Calu3 (cell line): ENCODE data around the gene MYH15. TPM values are rescaled to one million over a fixed set of nuclear protein-coding genes. Genes with fewer than 3 reads are reported as not detected.

Experiments used
- BruUV-seq: library from RNA; stranded (reverse); fragments of 400-500 nt; replicated peaks from 2 replicates; lab custom pipeline; 2021; lab: Mats Ljungman, UMichigan
- CTCF ChIA-PET: fragments of 300-600 bp; sonication (Branson Sonifier 250); formaldehyde crosslinking; loops from one replicate; lab custom pipeline; 2022; ENCODE audit warnings: antibody characterized with exemption; lab: Charles Lee
- DNase-seq: peaks from one replicate; pipeline ENCODE4 v3.0.0; 2022
- H3K27ac Mint-ChIP-seq: one replicate; pipeline ENCODE4 v1.8.0; 2022; ENCODE audit warnings: mixed read lengths; ENCODE audit not compliant: unreplicated experiment
- H3K27me3 Mint-ChIP-seq: one replicate; pipeline ENCODE4 v1.8.0; 2022; ENCODE audit warnings: mixed read lengths; ENCODE audit not compliant: unreplicated experiment
- H3K36me3 Mint-ChIP-seq: one replicate; pipeline ENCODE4 v1.8.0; 2022; ENCODE audit warnings: mild to moderate bottlenecking, moderate library complexity, mixed read lengths; ENCODE audit not compliant: insufficient read depth, unreplicated experiment
- H3K4me1 Mint-ChIP-seq: one replicate; pipeline ENCODE4 v1.8.0; 2022; ENCODE audit warnings: mild to moderate bottlenecking, low read depth, mixed read lengths; ENCODE audit not compliant: unreplicated experiment
- H3K4me3 Mint-ChIP-seq: one replicate; pipeline ENCODE4 v1.8.0; 2022; ENCODE audit warnings: mild to moderate bottlenecking, low read depth, moderate library complexity, mixed read lengths; ENCODE audit not compliant: unreplicated experiment
- H3K9me3 Mint-ChIP-seq: one replicate; pipeline ENCODE4 v1.8.0; 2022; ENCODE audit warnings: low read depth, mixed read lengths; ENCODE audit not compliant: unreplicated experiment
- CTCF ChIP-seq: fragments of 200-600 bp; IDR thresholded peaks from one replicate; pipeline ENCODE4 v1.8.0; 2022; ENCODE audit warnings: antibody characterized with exemption; ENCODE audit not compliant: unreplicated experiment
- intact Hi-C: fragments of 100-400 bp; cut with micrococcal nuclease; formaldehyde crosslinking; loops from one replicate; pipeline ENCODE4 v1.10.0; 2022; ENCODE audit not compliant: unreplicated experiment
- total RNA-seq: library from RNA; stranded (reverse); gene quantifications from 2 replicates; pipeline ENCODE4 v1.2.3, GENCODE V29; 2022

MYH15 gene
- total RNA-seq, 1 experiment from 2014 or later, result 0.35 TPM

GRCh38 chr3:108393128-108393900 is 117.1 kb downstream of the MYH15 start:
- Mint-ChIP-seq H3K4me3 (no peak overlapping the region), H3K27ac (no peak overlapping the region), H3K4me1 (peaks cover 9% of the 10 kb centered on the region), H3K27me3 (no peaks in the 10 kb centered on the region), H3K9me3 (no peaks in the 10 kb centered on the region), H3K36me3 (no peaks in the 10 kb centered on the region)
- DNase-seq, result no peak
- intact Hi-C loops, result no loop called here
- BruUV-seq, result no TSS peak
- CTCF ChIA-PET, result no interaction called here
- TF ChIP-seq CTCF, result no peak

GRCh38 chr3:108391917-108392593 is 118.3 kb downstream of the MYH15 start:
- H3K36me3 Mint-ChIP-seq, result no peaks in the 10 kb centered on the region
- no peak overlapping the region for H3K4me3 Mint-ChIP-seq
- peaks cover 9% of the 10 kb centered on the region for H3K4me1 Mint-ChIP-seq
- H3K27me3 Mint-ChIP-seq, result no peaks in the 10 kb centered on the region
- CTCF ChIA-PET, result no interaction called here
- intact Hi-C loops, result no loop called here
- no peak for TF ChIP-seq CTCF
- no peak overlapping the region for H3K27ac Mint-ChIP-seq
- no TSS peak for BruUV-seq
- DNase-seq, result no peak
- no peaks in the 10 kb centered on the region for H3K9me3 Mint-ChIP-seq

- DNase-seq, result no peak
- Mint-ChIP-seq H3K27me3 (no peaks in the 10 kb centered on the region), H3K36me3 (no peaks in the 10 kb centered on the region), H3K4me1 (peaks cover 9% of the 10 kb centered on the region), H3K9me3 (no peaks in the 10 kb centered on the region), H3K4me3 (no peak overlapping the region), H3K27ac (no peak overlapping the region)
- CTCF ChIA-PET, result no interaction called here
- BruUV-seq, result no TSS peak
- TF ChIP-seq CTCF, result no peak
- intact Hi-C loops, result no loop called here
Measured at GRCh38 chr3:108389372-108389771, 121.0 kb downstream of the MYH15 start.

GRCh38 chr3:108388136-108389132 is 122.0 kb downstream of the MYH15 start:
- no peak for DNase-seq
- Mint-ChIP-seq H3K27ac (no peak overlapping the region), H3K9me3 (no peaks in the 10 kb centered on the region), H3K27me3 (no peaks in the 10 kb centered on the region), H3K4me3 (no peak overlapping the region), H3K4me1 (peaks cover 9% of the 10 kb centered on the region), H3K36me3 (no peaks in the 10 kb centered on the region)
- no TSS peak for BruUV-seq
- CTCF ChIA-PET, result no interaction called here
- TF ChIP-seq CTCF, result no peak
- intact Hi-C loops, result no loop called here
